Spleen (tissue), 7 donors: ENCODE results near the gene TOMM5.

Experiments used
- CTCF ChIP-seq, 11 experiments: fragments of 200-600 bp in 7 of 11; fragments of 450-650 bp in 4 of 11; sonication (generic) in 4 of 11; IDR thresholded peaks in 8 of 11; conservative IDR thresholded peaks in 3 of 11; 1 replicate in 7 of 11; 2 replicates in 4 of 11; pipeline versions ENCODE4 v1.4.0 to v1.8.0; 2016 to 2021; ENCODE audit warnings: antibody characterized with exemption in 11 of 11, inconsistent platforms in 4 of 11, mild to moderate bottlenecking in 1 of 11
- POLR2A ChIP-seq, 3 donors: fragments of 450-650 bp; IDR thresholded peaks; one replicate each; pipeline ENCODE4 v1.5.1; 2017; ENCODE audit warnings: antibody characterized with exemption in 3 of 3, mild to moderate bottlenecking in 1 of 3
- POLR2AphosphoS5 ChIP-seq, 3 donors: sonication (generic); formaldehyde crosslinking; IDR thresholded peaks; one replicate each; pipeline ENCODE4 v1.5.1; 2017; ENCODE audit warnings: antibody characterized with exemption in 3 of 3
- donor health status: DM: no; HTN: no; CAD: no; lungs with moderate emphysema.
- donor health status: DM: no; HTN: no; CAD: no.
- donor health status: DM: no; HTN: no; CAD: no.

GRCh38 chr9:37559855-37560592, 32.4 kb downstream of the TOMM5 start:
- TF ChIP-seq POLR2A (IDR thresholded peaks at IDR 0.05) (no peak), CTCF (IDR thresholded peaks at IDR 0.05 in 8 of 11, conservative IDR thresholded peaks at IDR 0.05 in 3 of 11) (no peak), POLR2AphosphoS5 (IDR thresholded peaks at IDR 0.05) (no peak)
